Astrocyte of the spinal cord (primary cell): ENCODE data around the gene KANK2.
"Not testable (repeated sequence)": the region's sequence is repeated elsewhere in the genome, so short reads cannot be mapped to it uniquely, and the experiment has no call there.

ENCODE experiments used
- DNase-seq: peaks from one replicate; pipeline ENCODE4 v3.0.0; 2011; ENCODE audit warnings: low read depth, low spot score
- H3K4me3 ChIP-seq: 2 replicates; pipeline ENCODE4 v1.5.1; 2011; ENCODE audit warnings: low read depth, mild to moderate bottlenecking, low read length, moderate library complexity
- CTCF ChIP-seq: IDR thresholded peaks from 2 replicates; pipeline ENCODE4 v1.5.1; 2012; ENCODE audit warnings: low read depth, mild to moderate bottlenecking, low read length, inconsistent platforms
- in situ Hi-C: cut with HindIII; loops from 2 replicates; pipeline ENCODE4 v1.10.0; 2017; ENCODE audit warnings: low sequenced_read_pairs

The KANK2 gene

DNA sequence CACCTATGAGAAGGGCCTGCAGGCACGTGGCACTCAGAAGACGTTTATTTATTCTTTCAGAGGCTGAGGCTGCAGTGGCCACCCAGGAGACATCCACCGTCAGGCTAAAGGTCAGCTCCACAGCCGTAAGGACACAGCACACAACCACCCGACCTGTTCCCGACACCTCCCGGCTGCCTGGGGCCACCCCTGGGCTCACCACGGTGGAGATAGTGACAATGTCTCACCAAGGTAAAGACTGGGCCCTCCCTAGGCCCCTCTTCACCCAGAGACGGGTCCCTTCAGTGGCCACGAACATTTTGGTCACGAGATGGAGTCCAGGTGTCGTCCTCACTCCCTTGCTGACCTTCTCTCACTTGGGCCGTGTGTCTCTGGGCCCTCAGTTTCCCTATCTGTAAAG lies 74.2 kb downstream of the KANK2 start:
- no peak for DNase-seq
- no peak overlapping the region for H3K4me3 ChIP-seq
- in situ Hi-C loops: no loop called here
- TF ChIP-seq CTCF: no peak

GRCh38 chr19:11121963-11122362 lies 75.4 kb downstream of the KANK2 start:
- in situ Hi-C loops, DNase-seq, H3K4me3 ChIP-seq: not testable (repeated sequence)

DNA sequence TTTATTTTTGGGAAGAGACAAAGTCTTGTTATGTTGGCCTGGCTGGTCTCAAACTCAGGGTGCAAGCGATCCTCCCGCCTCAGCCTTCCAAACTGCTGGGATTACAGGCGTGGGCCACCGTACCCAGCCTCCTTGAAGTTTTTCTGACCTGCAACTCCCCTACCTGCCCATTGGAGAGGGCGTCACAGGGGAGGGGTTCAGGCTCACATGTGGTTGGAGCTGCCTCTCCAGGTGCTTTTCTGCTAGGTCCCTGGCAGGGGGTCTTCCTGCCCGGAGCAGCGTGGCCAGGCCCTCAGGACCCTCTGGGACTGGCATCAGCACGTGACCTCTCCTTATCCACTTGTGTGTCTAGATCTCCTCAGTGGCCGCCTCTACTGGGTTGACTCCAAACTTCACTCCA lies 80.8 kb downstream of the KANK2 start:
- in situ Hi-C loops: no loop called here
- no peak for DNase-seq
- TF ChIP-seq CTCF: no peak
- H3K4me3 ChIP-seq: no peak overlapping the region

DNA sequence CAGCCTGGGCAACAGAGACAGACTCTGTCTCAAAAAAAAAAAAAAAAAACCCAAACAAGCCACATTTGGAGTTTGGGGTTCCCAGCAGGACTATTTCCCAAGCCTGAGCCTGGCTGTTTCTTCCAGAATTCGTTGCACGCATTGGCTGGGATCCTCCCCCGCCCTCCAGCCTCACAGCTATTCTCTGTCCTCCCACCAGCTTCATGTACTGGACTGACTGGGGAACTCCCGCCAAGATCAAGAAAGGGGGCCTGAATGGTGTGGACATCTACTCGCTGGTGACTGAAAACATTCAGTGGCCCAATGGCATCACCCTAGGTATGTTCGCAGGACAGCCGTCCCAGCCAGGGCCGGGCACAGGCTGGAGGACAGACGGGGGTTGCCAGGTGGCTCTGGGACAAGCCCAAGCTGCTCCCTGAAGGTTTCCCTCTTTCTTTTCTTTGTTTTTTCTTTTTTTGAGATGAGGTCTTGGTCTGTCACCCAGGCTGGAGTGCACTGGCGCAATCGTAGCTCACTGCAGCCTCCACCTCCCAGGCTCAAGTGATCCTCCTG lies 81.4 kb downstream of the KANK2 start:
- no peak for DNase-seq
- no peak for TF ChIP-seq CTCF
- in situ Hi-C loops: no loop called here
- no peak overlapping the region for H3K4me3 ChIP-seq

- no peak for DNase-seq
- in situ Hi-C loops: no loop called here
- H3K4me3 ChIP-seq: no peak overlapping the region
- TF ChIP-seq CTCF: no peak
Measured at GRCh38 chr19:11115042-11115441, 82.3 kb downstream of the KANK2 start.
